KMS-11 (cell line): ENCODE data around the gene CDH1.

Experiments used
- H2AFZ ChIP-seq: fragments of 200-600 bp; sonication (generic); 2 replicates; pipeline ENCODE4 v1.6.1; 2016; ENCODE audit warnings: antibody characterized with exemption, mixed run types, low read depth
- H3K27ac ChIP-seq: fragments of 200-600 bp; sonication (generic); 2 replicates; pipeline ENCODE4 v1.6.1; 2016; ENCODE audit warnings: mild to moderate bottlenecking, mixed run types
- H3K27me3 ChIP-seq: fragments of 200-600 bp; sonication (generic); 2 replicates; pipeline ENCODE4 v1.6.1; 2017; ENCODE audit warnings: mild to moderate bottlenecking, low read depth, mixed run types, moderate library complexity; ENCODE audit not compliant: insufficient read depth
- H3K36me3 ChIP-seq: fragments of 200-600 bp; sonication (generic); 2 replicates; pipeline ENCODE4 v1.6.1; 2017; ENCODE audit warnings: mild to moderate bottlenecking, mixed run types; ENCODE audit not compliant: insufficient read depth
- H3K4me1 ChIP-seq: fragments of 200-600 bp; sonication (generic); 2 replicates; pipeline ENCODE4 v1.6.1; 2016; ENCODE audit warnings: mild to moderate bottlenecking, low read depth, mixed run types; ENCODE audit not compliant: poor library complexity, severe bottlenecking
- H3K4me2 ChIP-seq: fragments of 200-600 bp; sonication (generic); 2 replicates; pipeline ENCODE4 v1.7.0; 2016; ENCODE audit warnings: mild to moderate bottlenecking, mixed run types
- H3K4me3 ChIP-seq: fragments of 200-600 bp; sonication (generic); IDR thresholded peaks from 2 replicates; pipeline ENCODE4 v1.6.1; 2017; ENCODE audit warnings: low read depth, low read length, mixed read lengths; ENCODE audit not compliant: insufficient read depth
- H3K79me2 ChIP-seq: fragments of 200-600 bp; sonication (generic); 2 replicates; pipeline ENCODE4 v1.6.1; 2016; ENCODE audit warnings: low read depth, mixed run types; ENCODE audit not compliant: insufficient read depth
- H3K9ac ChIP-seq: fragments of 200-600 bp; sonication (generic); 2 replicates; pipeline ENCODE4 v1.6.1; 2016; ENCODE audit warnings: mild to moderate bottlenecking, mixed run types
- H4K20me1 ChIP-seq: fragments of 200-600 bp; sonication (generic); 2 replicates; pipeline ENCODE4 v1.6.1; 2016; ENCODE audit warnings: mild to moderate bottlenecking, mixed run types; ENCODE audit not compliant: insufficient read depth
- TF ChIP-seq, protein P1 (sequence below): fragments of 200-600 bp; sonication (generic); conservative IDR thresholded peaks from 2 replicates; pipeline ENCODE4 v1.6.1; 2017; ENCODE audit warnings: low read depth, mild to moderate bottlenecking, antibody characterized with exemption, low read length, moderate library complexity, mixed read lengths

Gene CDH1

DNA sequence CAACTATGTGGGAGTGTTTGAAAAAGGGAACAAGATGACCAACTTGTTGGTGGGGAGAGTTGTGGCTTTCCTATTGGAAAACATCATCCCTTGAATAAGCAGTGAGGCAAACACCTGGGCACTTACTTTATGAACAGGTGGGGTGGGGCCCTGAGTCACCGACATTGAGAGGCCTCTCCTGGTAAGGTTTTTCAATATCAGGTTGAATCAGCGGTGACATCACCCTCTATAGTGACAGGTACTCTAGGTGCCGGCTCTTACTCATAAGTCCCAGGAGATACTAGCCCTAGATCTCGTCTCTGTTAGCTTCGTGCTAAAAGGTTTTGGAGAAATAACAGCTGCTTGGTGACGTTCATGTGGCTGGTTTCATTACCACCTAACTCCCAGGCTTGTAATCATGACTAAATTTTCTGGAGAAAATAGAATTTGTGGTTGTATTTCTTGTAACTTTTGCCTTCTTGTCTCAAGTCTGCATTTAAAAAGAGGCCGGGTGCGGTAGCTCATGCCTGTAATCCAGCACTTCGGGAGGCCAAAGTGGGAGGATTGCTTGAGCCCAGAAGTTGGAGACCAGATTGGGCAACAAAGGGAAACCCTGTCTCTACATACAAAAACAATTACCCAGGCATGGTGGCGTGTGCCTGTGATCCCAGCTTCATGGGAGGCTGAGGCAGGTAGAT is 19.3 kb downstream of the CDH1 start:
- Histone ChIP-seq H4K20me1 (no peaks in the 10 kb centered on the region), H3K79me2 (no peaks in the 10 kb centered on the region), H3K36me3 (no peaks in the 10 kb centered on the region), H3K4me1 (peaks cover 98% of the 10 kb centered on the region), H3K4me3 (no peak overlapping the region), H3K27ac (peak overlapping the region; percentile 90), H3K27me3 (no peaks in the 10 kb centered on the region), H2AFZ (0 out of 2 replicates have a peak overlapping the region, but pooled peaks have one; percentile 18), H3K4me2 (peak overlapping the region; percentile 80), H3K9ac (peak overlapping the region; percentile 55)
- TF ChIP-seq, protein P1, sequence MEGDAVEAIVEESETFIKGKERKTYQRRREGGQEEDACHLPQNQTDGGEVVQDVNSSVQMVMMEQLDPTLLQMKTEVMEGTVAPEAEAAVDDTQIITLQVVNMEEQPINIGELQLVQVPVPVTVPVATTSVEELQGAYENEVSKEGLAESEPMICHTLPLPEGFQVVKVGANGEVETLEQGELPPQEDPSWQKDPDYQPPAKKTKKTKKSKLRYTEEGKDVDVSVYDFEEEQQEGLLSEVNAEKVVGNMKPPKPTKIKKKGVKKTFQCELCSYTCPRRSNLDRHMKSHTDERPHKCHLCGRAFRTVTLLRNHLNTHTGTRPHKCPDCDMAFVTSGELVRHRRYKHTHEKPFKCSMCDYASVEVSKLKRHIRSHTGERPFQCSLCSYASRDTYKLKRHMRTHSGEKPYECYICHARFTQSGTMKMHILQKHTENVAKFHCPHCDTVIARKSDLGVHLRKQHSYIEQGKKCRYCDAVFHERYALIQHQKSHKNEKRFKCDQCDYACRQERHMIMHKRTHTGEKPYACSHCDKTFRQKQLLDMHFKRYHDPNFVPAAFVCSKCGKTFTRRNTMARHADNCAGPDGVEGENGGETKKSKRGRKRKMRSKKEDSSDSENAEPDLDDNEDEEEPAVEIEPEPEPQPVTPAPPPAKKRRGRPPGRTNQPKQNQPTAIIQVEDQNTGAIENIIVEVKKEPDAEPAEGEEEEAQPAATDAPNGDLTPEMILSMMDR = no peak

DNA sequence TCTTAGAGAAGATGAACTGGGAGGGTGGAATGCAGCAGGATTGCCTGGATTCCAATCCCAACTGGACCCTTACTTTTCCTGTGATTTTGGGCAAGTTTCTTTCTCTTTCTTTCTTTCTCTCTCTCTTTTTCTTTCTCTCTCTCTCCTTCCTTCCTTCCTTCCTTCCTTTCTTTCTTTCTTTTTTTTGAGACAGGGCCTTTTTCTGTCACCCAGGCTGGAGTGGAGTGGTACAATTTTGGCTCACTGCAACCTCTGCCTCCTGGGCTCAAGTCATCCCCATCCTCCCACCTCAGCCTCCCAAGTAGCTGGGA is 20.5 kb downstream of the CDH1 start:
- no peak overlapping the region for H3K4me3 ChIP-seq

DNA sequence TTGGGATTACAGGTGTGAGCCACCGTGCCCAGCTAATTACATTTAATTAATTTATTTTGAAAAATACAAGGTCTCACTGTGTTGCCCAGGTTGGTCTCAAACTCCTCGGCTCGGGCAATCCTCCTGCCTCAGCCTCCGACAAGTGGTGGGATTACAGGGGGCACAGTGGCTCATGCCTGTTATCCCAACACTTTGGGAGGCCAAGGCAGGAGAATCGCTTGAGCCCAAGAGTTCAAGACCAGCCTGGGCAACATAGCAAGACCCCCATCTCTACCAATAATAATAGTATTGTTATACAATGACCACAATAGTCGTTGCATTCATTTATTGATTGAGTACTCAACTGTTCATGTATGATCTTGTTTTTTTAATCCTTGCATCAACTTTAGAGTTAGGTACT is 22.0 kb downstream of the CDH1 start:
- TF ChIP-seq, protein P1 = no peak
- no peaks in the 10 kb centered on the region for H3K36me3 ChIP-seq
- peak overlapping the region; percentile 90; the same call in 1 of the 2 replicates for H3K27ac ChIP-seq
- H4K20me1 ChIP-seq = no peaks in the 10 kb centered on the region
- H3K4me1 ChIP-seq = peaks cover 100% of the 10 kb centered on the region
- peak overlapping the region; percentile 80; the same call in 1 of the 2 replicates for H3K4me2 ChIP-seq
- H3K4me3 ChIP-seq = no peak overlapping the region
- no peak overlapping the region for H3K9ac ChIP-seq
- H3K79me2 ChIP-seq = no peaks in the 10 kb centered on the region
- no peak overlapping the region for H2AFZ ChIP-seq
- no peaks in the 10 kb centered on the region for H3K27me3 ChIP-seq

More for the DNA sequence above, 20.5 kb downstream of the CDH1 start:
- H3K9ac ChIP-seq = peak overlapping the region; percentile 55; the same call in 1 of the 2 replicates
- no peaks in the 10 kb centered on the region for H4K20me1 ChIP-seq
- H3K27ac ChIP-seq = peak overlapping the region; percentile 90
- peak overlapping the region; percentile 80 for H3K4me2 ChIP-seq
- no peaks in the 10 kb centered on the region for H3K36me3 ChIP-seq
- peaks cover 98% of the 10 kb centered on the region for H3K4me1 ChIP-seq
- no peak overlapping the region; the same call in 1 of the 2 replicates for H2AFZ ChIP-seq
- no peaks in the 10 kb centered on the region for H3K79me2 ChIP-seq
- H3K27me3 ChIP-seq = no peaks in the 10 kb centered on the region
- TF ChIP-seq, protein P1 = no peak

DNA sequence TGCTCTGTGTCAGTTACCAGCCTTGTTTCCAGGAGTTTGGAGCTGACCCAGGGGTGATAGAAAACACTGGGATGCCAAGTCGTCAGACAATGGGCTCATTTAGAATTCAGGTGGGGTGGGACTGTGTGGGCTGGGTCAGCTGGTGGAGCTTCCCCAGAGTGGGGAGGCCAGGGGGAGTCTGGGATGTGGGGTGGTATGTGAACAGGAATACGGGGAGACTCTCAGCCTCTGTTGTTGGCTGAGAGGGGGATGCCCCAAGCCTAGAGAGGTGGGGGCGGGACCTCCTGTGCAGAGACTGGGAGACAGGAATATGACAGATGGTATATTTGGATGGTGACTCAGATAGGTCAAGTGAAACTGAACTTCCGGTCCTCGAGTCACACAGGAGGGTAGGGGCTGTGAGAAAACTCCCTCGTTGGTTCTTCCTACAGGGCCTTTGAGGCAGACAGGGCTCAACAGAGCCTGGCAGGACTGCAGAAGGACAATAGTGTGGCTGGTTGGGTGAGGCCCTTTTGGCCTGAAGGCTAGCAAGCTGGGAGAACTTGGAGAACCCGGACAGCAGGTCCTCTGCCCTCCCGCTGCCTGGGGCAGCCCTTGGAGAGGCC is 23.7 kb downstream of the CDH1 start:
- H3K79me2 ChIP-seq = no peaks in the 10 kb centered on the region
- no peaks in the 10 kb centered on the region for H3K36me3 ChIP-seq
- H2AFZ ChIP-seq = peak overlapping the region; percentile 39; the same call in 1 of the 2 replicates
- TF ChIP-seq, protein P1 = no peak
- peaks cover 100% of the 10 kb centered on the region for H3K4me1 ChIP-seq
- H3K4me3 ChIP-seq = no peak overlapping the region
- no peaks in the 10 kb centered on the region for H4K20me1 ChIP-seq
- no peaks in the 10 kb centered on the region for H3K27me3 ChIP-seq
- peak overlapping the region; percentile 64 for H3K4me2 ChIP-seq
- H3K9ac ChIP-seq = no peak overlapping the region; the same call in 1 of the 2 replicates
- peak overlapping the region; percentile 40 for H3K27ac ChIP-seq
